GM12878 (cell line): Measurements from ENCODE around the gene GCFC2. TPM values are rescaled to one million over a fixed set of nuclear protein-coding genes. Genes with fewer than 3 reads are reported as not detected.

ENCODE experiments used
- ATAC-seq: fragments of 200-7000 bp; cut with Tn5 transposase; 3 replicates; pipeline ENCODE4 v1.9.1; 2020; ENCODE audit warnings: mild to moderate bottlenecking, moderate library complexity
- BruUV-seq: library from RNA; stranded (reverse); fragments of 400-500 nt; replicated peaks from 2 replicates; lab custom pipeline; 2021; lab: Mats Ljungman, UMichigan
- CTCF ChIA-PET: fragments of 300-600 bp; sonication (Branson Sonifier 250); formaldehyde crosslinking; extraction: SDS; loops from one replicate; lab custom pipeline; 2021; ENCODE audit warnings: inconsistent platforms; lab: Yijun Ruan, JAX
- POLR2A ChIA-PET: fragments of 350-600 bp; formaldehyde crosslinking; extraction: SDS; loops from one replicate; lab custom pipeline; 2021; ENCODE audit warnings: inconsistent platforms; lab: Charles Lee
- RAD21 ChIA-PET: fragments of 300-600 bp; sonication (Branson Sonifier 250); formaldehyde crosslinking; loops from one replicate; lab custom pipeline; 2023; ENCODE audit warnings: antibody characterized with exemption; ENCODE audit not compliant: unreplicated experiment; lab: Charles Lee
- SMC1A ChIA-PET: fragments of 300-600 bp; sonication (Branson Sonifier 250); formaldehyde crosslinking; loops from one replicate; lab custom pipeline; 2023; ENCODE audit not compliant: unreplicated experiment, uncharacterized antibody; lab: Charles Lee
- DNase-seq: peaks from one replicate; pipeline ENCODE4 v3.0.0-alpha.2; 2011; ENCODE audit warnings: low read depth, low spot score
- FAIRE-seq: peaks from 3 replicates; lab custom pipeline; 2011; peaks lifted over from hg19 to GRCh38; lab: Jason Lieb, UNC
- H2AFZ ChIP-seq: 2 replicates; pipeline ENCODE4 v1.6.0; 2011; ENCODE audit warnings: low read depth, low read length, control low read depth; ENCODE audit not compliant: control insufficient read depth
- H3K27ac ChIP-seq: 2 replicates; pipeline ENCODE4 v1.5.1; 2011; ENCODE audit warnings: control low read depth; ENCODE audit not compliant: control insufficient read depth, insufficient read depth
- H3K27me3 ChIP-seq, 2 experiments: replicated peaks in 1 of 2; 2 replicates each; pipeline versions ENCODE4 v1.6.0 to v1.6.1; 2011; ENCODE audit warnings: low read length in 1 of 2; ENCODE audit not compliant: control insufficient read depth in 2 of 2, insufficient read depth in 2 of 2
- H3K36me3 ChIP-seq, 2 experiments: 2 replicates each; pipeline ENCODE4 v1.5.1; 2011; ENCODE audit warnings: low read length in 1 of 2; ENCODE audit not compliant: control insufficient read depth in 2 of 2, insufficient read depth in 2 of 2
- H3K4me1 ChIP-seq: 2 replicates; pipeline ENCODE4 v1.6.1; 2011; ENCODE audit warnings: mild to moderate bottlenecking, low read length, moderate library complexity, mixed read lengths; ENCODE audit not compliant: control insufficient read depth, insufficient read depth
- H3K4me2 ChIP-seq: 2 replicates; pipeline ENCODE4 v1.6.0; 2011; ENCODE audit warnings: control low read depth; ENCODE audit not compliant: control insufficient read depth, insufficient read depth
- H3K4me3 ChIP-seq: fragments of 200-600 bp; sonication (generic); 2 replicates; pipeline ENCODE4 v1.5.1; 2016
- H3K79me2 ChIP-seq: 2 replicates; pipeline ENCODE4 v1.6.0; 2011; ENCODE audit warnings: low read length; ENCODE audit not compliant: control insufficient read depth, insufficient read depth
- H3K9ac ChIP-seq: 2 replicates; pipeline ENCODE4 v1.8.0; 2011; ENCODE audit warnings: low read length, control low read depth, mixed read lengths; ENCODE audit not compliant: control insufficient read depth, insufficient read depth
- H3K9me3 ChIP-seq: replicated peaks from 3 replicates; pipeline ENCODE4 v1.5.1; 2011; ENCODE audit warnings: mild to moderate bottlenecking, low read length; ENCODE audit not compliant: control insufficient read depth, insufficient read depth
- H4K20me1 ChIP-seq: 2 replicates; pipeline ENCODE4 v1.6.0; 2011; ENCODE audit not compliant: control insufficient read depth, insufficient read depth
- BACH1 ChIP-seq: fragments of 450-650 bp; IDR thresholded peaks from 2 replicates; pipeline ENCODE4 v1.6.1; 2017; ENCODE audit warnings: mild to moderate bottlenecking, borderline replicate concordance
- BCL11A ChIP-seq: IDR thresholded peaks from 2 replicates; pipeline ENCODE4 v1.6.1; 2011; ENCODE audit warnings: low read depth, low read length
- BRCA1 ChIP-seq: IDR thresholded peaks from 2 replicates; pipeline ENCODE4 v1.6.1; 2011; ENCODE audit warnings: low read depth, low read length, improper control_type of control experiment
- CHD2 ChIP-seq: IDR thresholded peaks from 2 replicates; pipeline ENCODE4 v1.6.1; 2011; ENCODE audit warnings: low read depth, low read length, improper control_type of control experiment, borderline replicate concordance
- CREB1 ChIP-seq: IDR thresholded peaks from 2 replicates; pipeline ENCODE4 v1.6.1; 2012; ENCODE audit warnings: low read depth, mild to moderate bottlenecking, inconsistent platforms
- FOXK2 ChIP-seq: fragments of 450-650 bp; IDR thresholded peaks from 2 replicates; pipeline ENCODE4 v1.6.1; 2017; ENCODE audit warnings: mild to moderate bottlenecking, moderate library complexity
- IRF5 ChIP-seq: fragments of 450-650 bp; IDR thresholded peaks from 2 replicates; pipeline ENCODE4 v1.6.1; 2017; ENCODE audit warnings: borderline replicate concordance
- KDM1A ChIP-seq: fragments of 200-600 bp; sonication (generic); IDR thresholded peaks from 2 replicates; pipeline ENCODE4 v1.6.1; 2016; ENCODE audit warnings: borderline replicate concordance
- NR2F1 ChIP-seq: fragments of 450-650 bp; conservative IDR thresholded peaks from 2 replicates; pipeline ENCODE4 v1.6.1; 2017; ENCODE audit warnings: mild to moderate bottlenecking
- NRF1 ChIP-seq: conservative IDR thresholded peaks from 2 replicates; pipeline ENCODE4 v1.6.1; 2011; ENCODE audit warnings: mild to moderate bottlenecking, low read depth, low read length, improper control_type of control experiment
- POU2F2 ChIP-seq: IDR thresholded peaks from 3 replicates; pipeline ENCODE4 v1.6.1; 2011; ENCODE audit warnings: low read depth, mild to moderate bottlenecking, low read length, borderline replicate concordance
- RAD21 ChIP-seq: IDR thresholded peaks from 2 replicates; pipeline ENCODE4 v1.6.1; 2011; ENCODE audit warnings: mild to moderate bottlenecking, low read depth, low read length, moderate library complexity; ENCODE audit not compliant: insufficient read depth
- RBBP5 ChIP-seq: fragments of 200-600 bp; sonication (generic); conservative IDR thresholded peaks from 2 replicates; pipeline ENCODE4 v1.6.1; 2016
- SIN3A ChIP-seq: IDR thresholded peaks from 2 replicates; pipeline ENCODE4 v1.6.1; 2012; ENCODE audit warnings: low read depth, low read length, improper control_type of control experiment
- SMARCA5 ChIP-seq: fragments of 450-650 bp; IDR thresholded peaks from 2 replicates; pipeline ENCODE4 v1.6.1; 2017; ENCODE audit warnings: mild to moderate bottlenecking
- SMC3 ChIP-seq: IDR thresholded peaks from 2 replicates; pipeline ENCODE4 v1.6.1; 2011; ENCODE audit warnings: low read length, improper control_type of control experiment, borderline replicate concordance
- USF2 ChIP-seq: IDR thresholded peaks from 2 replicates; pipeline ENCODE4 v1.6.1; 2011; ENCODE audit warnings: low read depth, low read length, improper control_type of control experiment, borderline replicate concordance
- YY1 ChIP-seq: IDR thresholded peaks from 2 replicates; pipeline ENCODE4 v1.6.1; 2011; ENCODE audit warnings: low read depth, mild to moderate bottlenecking, low read length
- ZNF384 ChIP-seq: IDR thresholded peaks from 2 replicates; pipeline ENCODE4 v1.6.1; 2012; ENCODE audit warnings: low read depth, mild to moderate bottlenecking, low read length, improper control_type of control experiment, borderline replicate concordance
- WGBS: methylation state at CpG from one replicate; pipeline ENCODE4 v1.1.6; 2016; ENCODE audit warnings: low lambda C conversion rate; ENCODE audit not compliant: insufficient replicate concordance, insufficient coverage; ENCODE audit errors: missing lambda C conversion rate; 5-methylcytosine and 5-hydroxymethylcytosine counted together
- in situ Hi-C: fragments of 300-500 bp; cut with MboI; formaldehyde crosslinking; loops from 9 replicates; pipeline ENCODE4 v1.14.3; 2018; ENCODE audit warnings: mixed read lengths
- intact Hi-C: fragments of 100-400 bp; cut with micrococcal nuclease; formaldehyde crosslinking; loops from one replicate; pipeline ENCODE4 v1.14.2; 2022; ENCODE audit not compliant: unreplicated experiment
- polyA plus RNA-seq, 11 experiments: library from polyadenylated mRNA; depleted of rRNA in 4 of 11; unstranded in 6 of 11; stranded (reverse) in 5 of 11; fragments of >200 nt; fragmentation: Nextera tagmentation in 4 of 11; fragmentation: Illumina TruSeq in 1 of 11; extraction: Ambion mirVana in 4 of 11; extraction: Trizol in 1 of 11; gene quantifications; 1 replicate in 1 of 11; 2 replicates in 10 of 11; pipeline versions ENCODE4 v1.2.1 to v1.2.3, GENCODE V29; 2011 to 2016; ENCODE audit warnings: inconsistent platforms in 2 of 11, missing spikeins in 2 of 11, low read depth in 1 of 11
- total RNA-seq, 4 experiments: library from RNA; depleted of rRNA in 3 of 4; stranded (reverse); fragments of >200 nt in 3 of 4; fragmentation: Illumina TruSeq in 1 of 4; extraction: Trizol in 1 of 4; gene quantifications; 2 replicates each; pipeline versions ENCODE4 v1.2.1 to v1.2.3, GENCODE V29; 2013 to 2021

Gene GCFC2
- total and polyA plus RNA-seq, 10 of the 15 experiments (the other 5 are each of a cell fraction or from before 2014, with no cell fraction given) = 15.5 to 36.5 (median 27.4) TPM

- H3K4me2 ChIP-seq = no peak overlapping the region
- H4K20me1 ChIP-seq = no peaks in the 10 kb centered on the region
- no peak overlapping the region for H3K9ac ChIP-seq
- in situ Hi-C loops = no loop called here
- H3K4me1 ChIP-seq = no peaks in the 10 kb centered on the region
- no TSS peak for BruUV-seq
- no peak for ATAC-seq
- no peaks in the 10 kb centered on the region for H3K79me2 ChIP-seq
- SMC1A ChIA-PET = interaction anchor here (0.9 to 1.5 kb wide), 2 partner anchors 10 to 13 kb away, joined by 3 to 4 read pairs; no protein-coding TSS in a partner anchor
- intact Hi-C loops = no loop called here
- POLR2A ChIA-PET = no interaction called here
- no peak overlapping the region for H3K4me3 ChIP-seq
- WGBS = 76% methylated on average over 4 of the region's 4 CpGs
- no peak overlapping the region for H3K27ac ChIP-seq
- H3K27me3 ChIP-seq = no peaks in the 10 kb centered on the region; a peak in 1 of 4 replicates
- RAD21 ChIA-PET = interaction anchor here (0.9 kb wide), 1 partner anchor 12 kb away, joined by 5 read pairs; no protein-coding TSS in a partner anchor
- TF ChIP-seq BACH1 = no peak
- no peak for TF ChIP-seq USF2
- TF ChIP-seq SMC3 = no peak
- no peak for TF ChIP-seq FOXK2
- no peak for TF ChIP-seq SIN3A
- no peak for TF ChIP-seq BRCA1
- no peak for TF ChIP-seq KDM1A
- no peak for TF ChIP-seq RBBP5
- no peak for TF ChIP-seq NR2F1
- TF ChIP-seq SMARCA5 = no peak
- no peak for TF ChIP-seq CHD2
- TF ChIP-seq ZNF384 = no peak
- TF ChIP-seq CREB1 = no peak
- no peak for TF ChIP-seq BCL11A
- no peak for TF ChIP-seq IRF5
- TF ChIP-seq RAD21 = no peak
- TF ChIP-seq POU2F2 = no peak
- TF ChIP-seq YY1 = no peak
- TF ChIP-seq NRF1 = no peak
- TF ChIP-seq, all 136 proteins: peak for 0
- H3K36me3 ChIP-seq = no peaks in the 10 kb centered on the region
- DNase-seq = no peak
- H2AFZ ChIP-seq = no peak overlapping the region
- H3K9me3 ChIP-seq = no peaks in the 10 kb centered on the region; the same call in 2 of the 3 replicates
- CTCF ChIA-PET = interaction anchor here (0.9 to 1.8 kb wide), 4 partner anchors 10 to 698 kb away, joined by 3 to 5 read pairs (median 3); no protein-coding TSS in a partner anchor
- FAIRE-seq = no peak
These were observed 94.3 kb downstream of the GCFC2 start for GRCh38 chr2:75616406-75616805.
